ENCODE measurements around the gene SAT2.

DNA sequence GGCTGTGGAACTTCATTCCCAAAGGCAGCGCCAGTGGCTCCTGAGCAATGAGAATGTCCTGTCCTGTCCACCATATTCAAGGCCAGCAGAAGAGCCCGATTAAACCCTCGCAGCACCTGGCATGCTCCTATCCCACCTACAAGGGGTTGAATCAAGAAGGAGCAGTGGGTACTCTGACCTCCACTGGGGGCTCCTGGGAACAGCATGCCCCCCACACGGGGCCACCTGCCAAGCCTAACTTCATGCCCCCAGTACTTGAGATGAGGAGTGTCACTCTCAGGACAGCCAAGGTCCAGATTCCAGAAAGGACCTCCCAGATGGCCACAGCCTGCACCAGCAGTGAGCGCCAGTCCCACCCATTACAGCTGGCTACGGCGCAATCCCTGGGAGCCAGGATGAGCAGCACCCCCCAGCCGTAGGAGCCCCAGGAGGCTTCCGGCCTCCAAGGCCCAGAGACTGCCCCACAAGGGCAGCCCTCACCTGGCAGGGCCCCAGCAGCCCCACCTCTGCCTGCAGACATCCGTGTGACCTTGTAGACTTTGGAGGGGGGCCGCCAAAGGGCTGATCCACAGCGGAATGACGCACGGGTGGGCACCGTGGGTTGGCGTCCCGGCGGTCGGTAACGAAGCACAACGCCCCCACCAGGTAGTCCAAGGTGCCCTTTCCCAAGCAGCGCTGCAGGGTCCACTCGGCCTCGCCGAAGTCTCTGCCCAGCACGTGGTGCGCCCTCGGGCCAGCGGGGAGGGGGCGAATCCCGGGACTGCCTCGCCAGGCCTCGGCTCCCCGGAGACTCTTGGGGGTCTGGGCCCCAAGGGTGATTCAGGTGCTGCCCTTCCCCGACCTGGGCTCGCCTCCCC is 45.0 kb downstream of the SAT2 start:
- no peak for TF ChIP-seq ZFX (IDR thresholded peaks at IDR 0.05)
- TF ChIP-seq, protein P1, sequence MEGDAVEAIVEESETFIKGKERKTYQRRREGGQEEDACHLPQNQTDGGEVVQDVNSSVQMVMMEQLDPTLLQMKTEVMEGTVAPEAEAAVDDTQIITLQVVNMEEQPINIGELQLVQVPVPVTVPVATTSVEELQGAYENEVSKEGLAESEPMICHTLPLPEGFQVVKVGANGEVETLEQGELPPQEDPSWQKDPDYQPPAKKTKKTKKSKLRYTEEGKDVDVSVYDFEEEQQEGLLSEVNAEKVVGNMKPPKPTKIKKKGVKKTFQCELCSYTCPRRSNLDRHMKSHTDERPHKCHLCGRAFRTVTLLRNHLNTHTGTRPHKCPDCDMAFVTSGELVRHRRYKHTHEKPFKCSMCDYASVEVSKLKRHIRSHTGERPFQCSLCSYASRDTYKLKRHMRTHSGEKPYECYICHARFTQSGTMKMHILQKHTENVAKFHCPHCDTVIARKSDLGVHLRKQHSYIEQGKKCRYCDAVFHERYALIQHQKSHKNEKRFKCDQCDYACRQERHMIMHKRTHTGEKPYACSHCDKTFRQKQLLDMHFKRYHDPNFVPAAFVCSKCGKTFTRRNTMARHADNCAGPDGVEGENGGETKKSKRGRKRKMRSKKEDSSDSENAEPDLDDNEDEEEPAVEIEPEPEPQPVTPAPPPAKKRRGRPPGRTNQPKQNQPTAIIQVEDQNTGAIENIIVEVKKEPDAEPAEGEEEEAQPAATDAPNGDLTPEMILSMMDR (conservative IDR thresholded peaks at IDR 0.05): no peak; the same call in 1 of the 2 replicates
